OCI-LY3 (cell line): ENCODE data around the gene SLC4A1.

Source experiments
- H2AFZ ChIP-seq: fragments of 200-600, 300-600 bp; shearing (Covaris generic); 2 replicates; pipeline ENCODE4 v1.6.0; 2014; ENCODE audit warnings: antibody characterized with exemption, low read depth, low read length
- H3K27ac ChIP-seq: fragments of 200-600, 300-600 bp; sonication (generic); 2 replicates; pipeline ENCODE4 v1.5.1; 2014; ENCODE audit warnings: mild to moderate bottlenecking, low read length, moderate library complexity, mixed read lengths
- H3K27me3 ChIP-seq: fragments of 200-600, 300-600 bp; sonication (generic); 2 replicates; pipeline ENCODE4 v1.6.1; 2014; ENCODE audit warnings: low read depth, low read length, mixed read lengths
- H3K36me3 ChIP-seq: fragments of 200-600, 300-600 bp; sonication (generic); replicated peaks from 2 replicates; pipeline ENCODE3; 2014; ENCODE audit warnings: low read depth, low read length, mixed read lengths
- H3K4me1 ChIP-seq: fragments of 300-600, 200-600 bp; sonication (generic); 2 replicates; pipeline ENCODE4 v1.6.1; 2014; ENCODE audit warnings: low read length, mixed read lengths
- H3K4me2 ChIP-seq: fragments of 200-600, 300-600 bp; sonication (generic); 2 replicates; pipeline ENCODE4 v1.6.1; 2014; ENCODE audit warnings: low read length, mixed read lengths
- H3K4me3 ChIP-seq: fragments of 300-600, 200-600 bp; sonication (generic); 2 replicates; pipeline ENCODE4 v1.5.1; 2014; ENCODE audit warnings: antibody characterized with exemption, mild to moderate bottlenecking, low read length, moderate library complexity
- H3K79me2 ChIP-seq: fragments of 300-600, 200-600 bp; shearing (Covaris generic); 2 replicates; pipeline ENCODE4 v1.6.1; 2014; ENCODE audit warnings: mild to moderate bottlenecking, low read length, mixed read lengths
- H3K9ac ChIP-seq: fragments of 300-600, 200-600 bp; shearing (Covaris generic); 2 replicates; pipeline ENCODE4 v1.6.0; 2014; ENCODE audit warnings: mild to moderate bottlenecking, low read length, moderate library complexity
- H3K9me3 ChIP-seq: fragments of 200-600, 300-600 bp; shearing (Covaris generic); 2 replicates; pipeline ENCODE4 v1.6.1; 2014; ENCODE audit warnings: low read length, mixed read lengths; ENCODE audit not compliant: insufficient read depth
- H4K20me1 ChIP-seq: fragments of 200-600, 300-600 bp; sonication (generic); 2 replicates; pipeline ENCODE4 v1.6.1; 2016; ENCODE audit warnings: low read length, mixed read lengths; ENCODE audit not compliant: insufficient read depth
- EZH2phosphoT487 ChIP-seq: fragments of 200-600 bp; shearing (Covaris generic); IDR thresholded peaks from 2 replicates; pipeline ENCODE4 v1.6.1; 2018; ENCODE audit warnings: antibody characterized with exemption, mixed run types, low read depth
- TF ChIP-seq, protein P1 (sequence below): fragments of 200-600, 300-600 bp; sonication (generic); IDR thresholded peaks from 2 replicates; pipeline ENCODE4 v1.5.1; 2014; ENCODE audit warnings: antibody characterized with exemption, low read length, low read depth

The SLC4A1 gene

DNA sequence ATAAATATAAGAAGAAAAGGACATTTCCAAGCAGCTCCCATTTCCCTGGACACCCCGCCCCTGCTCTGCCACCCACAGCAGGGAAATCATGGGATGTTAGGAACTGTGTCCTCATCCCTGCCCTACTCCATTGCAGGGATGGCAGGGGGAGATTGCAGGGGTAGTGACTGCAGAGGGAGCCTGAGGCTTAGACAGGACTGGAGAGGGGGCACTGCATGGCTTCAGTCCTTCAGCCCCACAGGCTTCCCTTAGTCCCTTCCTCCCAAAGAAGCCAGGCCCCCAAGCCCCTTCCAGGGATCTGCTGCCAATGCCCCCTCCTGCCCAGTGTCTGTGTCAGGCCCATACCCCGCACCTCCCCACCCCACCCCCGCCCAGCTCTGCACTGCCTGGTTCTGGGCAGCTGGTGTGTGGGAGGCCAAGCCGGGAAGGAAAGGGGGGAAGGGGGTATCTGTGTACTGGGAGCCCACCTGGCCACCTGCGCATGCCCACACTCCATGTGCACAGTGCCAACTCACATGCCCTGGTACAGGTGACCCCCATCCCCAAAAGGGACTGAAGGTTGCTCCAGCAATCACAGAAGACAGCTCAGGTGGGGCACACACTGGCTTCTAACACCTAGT lies 43.7 kb upstream of the SLC4A1 start:
- no peaks in the 10 kb centered on the region for H3K79me2 ChIP-seq
- TF ChIP-seq EZH2phosphoT487, result no peak
- TF ChIP-seq, protein P1, sequence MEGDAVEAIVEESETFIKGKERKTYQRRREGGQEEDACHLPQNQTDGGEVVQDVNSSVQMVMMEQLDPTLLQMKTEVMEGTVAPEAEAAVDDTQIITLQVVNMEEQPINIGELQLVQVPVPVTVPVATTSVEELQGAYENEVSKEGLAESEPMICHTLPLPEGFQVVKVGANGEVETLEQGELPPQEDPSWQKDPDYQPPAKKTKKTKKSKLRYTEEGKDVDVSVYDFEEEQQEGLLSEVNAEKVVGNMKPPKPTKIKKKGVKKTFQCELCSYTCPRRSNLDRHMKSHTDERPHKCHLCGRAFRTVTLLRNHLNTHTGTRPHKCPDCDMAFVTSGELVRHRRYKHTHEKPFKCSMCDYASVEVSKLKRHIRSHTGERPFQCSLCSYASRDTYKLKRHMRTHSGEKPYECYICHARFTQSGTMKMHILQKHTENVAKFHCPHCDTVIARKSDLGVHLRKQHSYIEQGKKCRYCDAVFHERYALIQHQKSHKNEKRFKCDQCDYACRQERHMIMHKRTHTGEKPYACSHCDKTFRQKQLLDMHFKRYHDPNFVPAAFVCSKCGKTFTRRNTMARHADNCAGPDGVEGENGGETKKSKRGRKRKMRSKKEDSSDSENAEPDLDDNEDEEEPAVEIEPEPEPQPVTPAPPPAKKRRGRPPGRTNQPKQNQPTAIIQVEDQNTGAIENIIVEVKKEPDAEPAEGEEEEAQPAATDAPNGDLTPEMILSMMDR, result no peak
- H3K36me3 ChIP-seq, result no peaks in the 10 kb centered on the region
- no peaks in the 10 kb centered on the region for H3K9me3 ChIP-seq
- peaks cover 8% of the 10 kb centered on the region for H3K4me1 ChIP-seq
- no peak overlapping the region for H2AFZ ChIP-seq
- no peaks in the 10 kb centered on the region for H4K20me1 ChIP-seq
- H3K27me3 ChIP-seq, result peaks cover 3% of the 10 kb centered on the region; the same call in 1 of the 2 replicates
- no peak overlapping the region for H3K9ac ChIP-seq
- H3K4me3 ChIP-seq, result no peak overlapping the region
- H3K27ac ChIP-seq, result no peak overlapping the region
- no peak overlapping the region for H3K4me2 ChIP-seq

DNA sequence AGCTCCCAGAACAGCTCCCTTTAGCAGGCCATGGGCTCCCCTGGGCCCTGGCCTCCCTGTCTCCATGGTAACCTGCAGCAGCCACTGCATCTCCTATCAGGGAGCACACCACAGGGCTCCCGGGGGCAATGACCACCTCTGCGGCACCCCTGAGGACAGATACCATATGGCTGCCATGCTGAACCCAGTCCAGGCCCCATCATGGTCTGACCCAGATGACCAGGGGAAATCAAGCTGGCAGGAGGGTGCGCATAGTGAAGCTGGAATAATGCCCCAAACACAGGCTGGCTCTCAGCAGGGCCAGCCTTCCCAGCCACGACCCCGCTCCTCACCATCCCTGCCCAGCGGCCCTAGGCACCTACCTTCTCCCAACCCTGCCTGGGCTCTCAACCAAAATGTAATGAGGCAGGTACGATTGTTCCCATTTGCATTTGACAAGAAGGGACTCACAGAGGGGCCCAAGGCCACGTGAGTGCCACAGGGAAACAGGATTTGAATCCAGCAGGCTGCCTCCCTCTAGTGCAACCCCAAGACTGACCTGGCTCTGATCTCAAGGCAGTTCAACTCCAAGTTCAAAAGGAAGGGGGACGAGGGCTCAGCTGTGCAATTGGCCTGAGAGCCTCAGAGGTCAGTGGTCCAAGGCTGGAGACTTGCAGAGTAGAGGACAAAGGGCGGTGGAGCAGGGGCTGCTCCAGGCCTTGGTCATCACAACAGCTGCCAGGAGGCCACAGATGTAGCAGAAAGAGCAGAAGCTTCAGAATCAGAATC lies 42.9 kb upstream of the SLC4A1 start:
- TF ChIP-seq EZH2phosphoT487, result no peak
- TF ChIP-seq, protein P1, result no peak
- Histone ChIP-seq H3K9me3 (no peaks in the 10 kb centered on the region), H3K4me1 (peaks cover 8% of the 10 kb centered on the region)

DNA sequence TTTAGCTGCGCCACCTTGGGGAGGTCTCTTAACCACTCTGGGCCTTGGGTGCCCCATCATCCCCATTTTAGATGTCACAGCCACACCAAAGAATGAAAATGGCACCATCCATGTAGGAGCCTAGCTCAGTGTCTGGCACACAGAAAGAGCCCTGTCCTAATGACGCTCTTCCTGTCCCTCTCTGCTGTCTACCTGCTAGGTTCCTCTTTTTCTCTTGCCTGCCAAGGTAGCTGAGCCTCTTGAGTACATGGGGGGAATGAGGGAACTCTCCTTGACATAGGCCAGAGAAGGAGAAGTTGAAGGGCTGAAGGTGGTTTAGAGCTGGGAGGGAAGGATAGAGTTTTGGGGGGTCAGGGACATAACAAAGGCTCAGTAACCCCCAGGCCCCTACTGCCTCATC lies 42.3 kb upstream of the SLC4A1 start:
- Histone ChIP-seq H3K27ac (no peak overlapping the region), H2AFZ (no peak overlapping the region), H3K79me2 (no peaks in the 10 kb centered on the region), H3K4me2 (no peak overlapping the region), H4K20me1 (no peaks in the 10 kb centered on the region), H3K27me3 (peaks cover 3% of the 10 kb centered on the region; the same call in 1 of the 2 replicates), H3K36me3 (no peaks in the 10 kb centered on the region), H3K4me3 (no peak overlapping the region), H3K4me1 (peaks cover 8% of the 10 kb centered on the region), H3K9ac (no peak overlapping the region), H3K9me3 (no peaks in the 10 kb centered on the region)
- no peak for TF ChIP-seq EZH2phosphoT487
- TF ChIP-seq, protein P1, result no peak

More for the DNA sequence above, 42.9 kb upstream of the SLC4A1 start:
- Histone ChIP-seq H3K4me3 (no peak overlapping the region), H3K27me3 (peaks cover 3% of the 10 kb centered on the region; the same call in 1 of the 2 replicates), H4K20me1 (no peaks in the 10 kb centered on the region), H3K79me2 (no peaks in the 10 kb centered on the region), H3K27ac (no peak overlapping the region), H2AFZ (no peak overlapping the region), H3K36me3 (no peaks in the 10 kb centered on the region), H3K4me2 (no peak overlapping the region), H3K9ac (no peak overlapping the region)

DNA sequence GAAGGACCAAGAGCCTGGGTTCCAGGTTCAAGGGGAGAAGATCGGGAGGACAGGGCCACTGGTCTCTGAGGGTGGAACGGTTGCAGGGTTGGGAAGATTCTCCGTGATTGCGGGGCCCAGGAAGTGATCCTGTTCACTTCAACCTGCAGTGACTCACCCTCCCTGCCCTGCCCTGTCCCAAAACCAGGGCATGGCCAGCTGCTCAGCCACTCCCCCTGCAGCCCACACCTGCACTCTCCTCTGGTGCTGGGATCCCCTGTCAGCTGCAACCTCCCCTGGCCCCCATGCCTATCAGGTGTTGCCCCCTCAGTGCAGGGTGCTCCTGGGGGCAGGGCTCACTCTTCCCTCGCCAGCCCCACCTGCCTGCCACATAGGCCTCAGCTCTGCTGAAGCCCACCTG lies 41.5 kb upstream of the SLC4A1 start:
- Histone ChIP-seq H3K36me3 (no peaks in the 10 kb centered on the region), H3K4me2 (peak overlapping the region; percentile 73), H4K20me1 (no peaks in the 10 kb centered on the region), H3K79me2 (no peaks in the 10 kb centered on the region), H3K4me1 (peaks cover 8% of the 10 kb centered on the region), H3K27ac (no peak overlapping the region), H3K9me3 (no peaks in the 10 kb centered on the region), H2AFZ (no peak overlapping the region), H3K4me3 (peak overlapping the region; percentile 78), H3K27me3 (peaks cover 3% of the 10 kb centered on the region; the same call in 1 of the 2 replicates), H3K9ac (no peak overlapping the region)
- TF ChIP-seq, protein P1, result 0 out of 2 replicates have a peak, but pooled peaks have one; percentile 2
- TF ChIP-seq EZH2phosphoT487, result no peak
